DOHH2 (cell line): ENCODE measurements around the gene HOTAIR.

Experiments
- H3F3A ChIP-seq: fragments of 200-600 bp; sonication (generic), shearing (Covaris generic); 2 replicates; pipeline ENCODE4 v1.6.0; 2016; ENCODE audit warnings: antibody characterized with exemption, mild to moderate bottlenecking; ENCODE audit not compliant: control insufficient read depth, insufficient read depth
- H3K27ac ChIP-seq: fragments of 200-600 bp; sonication (generic); 2 replicates; pipeline ENCODE4 v1.5.1; 2014; ENCODE audit warnings: low read depth, mild to moderate bottlenecking, low read length, moderate library complexity
- H3K27me3 ChIP-seq: fragments of 200-600 bp; sonication (generic); 2 replicates; pipeline ENCODE4 v1.6.1; 2014; ENCODE audit warnings: mild to moderate bottlenecking, low read length, mixed read lengths; ENCODE audit not compliant: control insufficient read depth
- H3K36me3 ChIP-seq: fragments of 200-600 bp; sonication (generic); 2 replicates; pipeline ENCODE4 v1.6.1; 2014; ENCODE audit warnings: mild to moderate bottlenecking, low read length, moderate library complexity, mixed read lengths; ENCODE audit not compliant: control insufficient read depth
- H3K4me1 ChIP-seq: fragments of 200-600 bp; sonication (generic); 2 replicates; pipeline ENCODE4 v1.6.1; 2014; ENCODE audit warnings: mild to moderate bottlenecking, low read length, mixed read lengths; ENCODE audit not compliant: control insufficient read depth
- H3K4me2 ChIP-seq: fragments of 200-600 bp; sonication (generic); 2 replicates; pipeline ENCODE4 v1.6.0; 2014; ENCODE audit warnings: mild to moderate bottlenecking, low read length, moderate library complexity
- H3K4me3 ChIP-seq: fragments of 200-600 bp; sonication (generic); 2 replicates; pipeline ENCODE4 v1.5.1; 2014; ENCODE audit warnings: mild to moderate bottlenecking, low read length, mixed read lengths
- H3K79me2 ChIP-seq: fragments of 200-600 bp; sonication (generic); 2 replicates; pipeline ENCODE4 v1.6.1; 2014; ENCODE audit warnings: mild to moderate bottlenecking, low read length, mixed read lengths; ENCODE audit not compliant: control insufficient read depth
- H3K9me2 ChIP-seq: fragments of 200-600 bp; sonication (generic); replicated peaks from 2 replicates; pipeline ENCODE4 v1.6.1; 2014; ENCODE audit warnings: mild to moderate bottlenecking, low read length, mixed read lengths; ENCODE audit not compliant: control insufficient read depth
- H3K9me3 ChIP-seq: fragments of 200-600 bp; sonication (generic); 2 replicates; pipeline ENCODE4 v1.6.1; 2014; ENCODE audit warnings: antibody characterized with exemption, low read length, mixed read lengths; ENCODE audit not compliant: control insufficient read depth, insufficient read depth
- H4K20me1 ChIP-seq: fragments of 200-600 bp; sonication (generic); 2 replicates; pipeline ENCODE4 v1.6.0; 2014; ENCODE audit warnings: low read depth, mild to moderate bottlenecking, antibody characterized with exemption, low read length, moderate library complexity; ENCODE audit not compliant: control insufficient read depth, insufficient read depth
- EZH2phosphoT487 ChIP-seq: fragments of 200-600 bp; sonication (generic); IDR thresholded peaks from 2 replicates; pipeline ENCODE4 v1.6.1; 2017; ENCODE audit warnings: borderline replicate concordance, mild to moderate bottlenecking, antibody characterized with exemption, low read length, moderate library complexity, mixed read lengths
- TF ChIP-seq, protein P1 (sequence below): fragments of 200-600 bp; sonication (generic); IDR thresholded peaks from one replicate; pipeline ENCODE4 v1.5.1; 2014; ENCODE audit warnings: antibody characterized with exemption, mild to moderate bottlenecking, low read depth, low read length; ENCODE audit not compliant: poor library complexity, severe bottlenecking

HOTAIR gene

GRCh38 chr12:54000116-54001114 is 25.7 kb upstream of the HOTAIR start, which contains the start of gene HOXC9:
Gene HOXC9, plus strand, starts transcription at chr12:54000161. Its CDS starts 28 bp downstream, at chr12:54000189.
- H3K4me1 ChIP-seq: peaks cover 13% of the 10 kb centered on the region
- TF ChIP-seq, protein P1, sequence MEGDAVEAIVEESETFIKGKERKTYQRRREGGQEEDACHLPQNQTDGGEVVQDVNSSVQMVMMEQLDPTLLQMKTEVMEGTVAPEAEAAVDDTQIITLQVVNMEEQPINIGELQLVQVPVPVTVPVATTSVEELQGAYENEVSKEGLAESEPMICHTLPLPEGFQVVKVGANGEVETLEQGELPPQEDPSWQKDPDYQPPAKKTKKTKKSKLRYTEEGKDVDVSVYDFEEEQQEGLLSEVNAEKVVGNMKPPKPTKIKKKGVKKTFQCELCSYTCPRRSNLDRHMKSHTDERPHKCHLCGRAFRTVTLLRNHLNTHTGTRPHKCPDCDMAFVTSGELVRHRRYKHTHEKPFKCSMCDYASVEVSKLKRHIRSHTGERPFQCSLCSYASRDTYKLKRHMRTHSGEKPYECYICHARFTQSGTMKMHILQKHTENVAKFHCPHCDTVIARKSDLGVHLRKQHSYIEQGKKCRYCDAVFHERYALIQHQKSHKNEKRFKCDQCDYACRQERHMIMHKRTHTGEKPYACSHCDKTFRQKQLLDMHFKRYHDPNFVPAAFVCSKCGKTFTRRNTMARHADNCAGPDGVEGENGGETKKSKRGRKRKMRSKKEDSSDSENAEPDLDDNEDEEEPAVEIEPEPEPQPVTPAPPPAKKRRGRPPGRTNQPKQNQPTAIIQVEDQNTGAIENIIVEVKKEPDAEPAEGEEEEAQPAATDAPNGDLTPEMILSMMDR: no peak
- no peak for TF ChIP-seq EZH2phosphoT487
- H4K20me1 ChIP-seq: no peaks in the 10 kb centered on the region
- H3K27ac ChIP-seq: no peak within 1 kb of the TSS
- H3F3A ChIP-seq: no peaks in the 10 kb centered on the region
- H3K4me3 ChIP-seq: no peak within 1 kb of the TSS
- H3K79me2 ChIP-seq: no peaks in the 10 kb centered on the region
- H3K9me3 ChIP-seq: no peaks in the 10 kb centered on the region
- H3K4me2 ChIP-seq: no peak within 1 kb of the TSS
- H3K36me3 ChIP-seq: no peaks in the 10 kb centered on the region
- no peaks in the 10 kb centered on the region for H3K9me2 ChIP-seq
- peaks cover 78% of the 10 kb centered on the region for H3K27me3 ChIP-seq

GRCh38 chr12:53999559-54000115 is 24.9 kb upstream of the HOTAIR start:
- Histone ChIP-seq H3K4me2 (no peak overlapping the region), H4K20me1 (no peaks in the 10 kb centered on the region), H3K27me3 (peaks cover 78% of the 10 kb centered on the region), H3F3A (no peaks in the 10 kb centered on the region), H3K27ac (no peak overlapping the region), H3K36me3 (no peaks in the 10 kb centered on the region), H3K9me2 (no peaks in the 10 kb centered on the region), H3K4me1 (peaks cover 16% of the 10 kb centered on the region), H3K9me3 (no peaks in the 10 kb centered on the region), H3K79me2 (no peaks in the 10 kb centered on the region), H3K4me3 (no peak overlapping the region)
- TF ChIP-seq, protein P1: no peak
- TF ChIP-seq EZH2phosphoT487: no peak

DNA sequence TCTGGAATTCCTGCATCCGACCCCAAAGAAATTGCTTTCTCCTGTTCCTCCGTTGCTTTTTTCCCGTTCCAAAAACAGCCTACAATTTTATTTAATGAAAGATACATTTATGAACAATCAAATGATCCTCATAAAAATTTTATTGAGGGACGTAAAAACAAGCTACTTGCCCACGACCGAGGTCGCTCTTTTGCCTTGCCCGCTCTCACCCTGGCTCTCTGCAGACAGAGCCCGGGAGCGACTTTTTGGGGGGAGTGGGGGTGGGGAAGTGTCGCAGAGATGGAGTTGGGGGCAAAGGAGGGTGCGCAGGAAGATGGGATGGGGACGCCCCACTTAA is 24.1 kb upstream of the HOTAIR start:
- no peaks in the 10 kb centered on the region for H3K36me3 ChIP-seq
- H3K4me2 ChIP-seq: no peak overlapping the region
- H3F3A ChIP-seq: no peaks in the 10 kb centered on the region
- peaks cover 16% of the 10 kb centered on the region for H3K4me1 ChIP-seq
- no peaks in the 10 kb centered on the region for H4K20me1 ChIP-seq
- no peaks in the 10 kb centered on the region for H3K79me2 ChIP-seq
- H3K9me3 ChIP-seq: no peaks in the 10 kb centered on the region
- H3K9me2 ChIP-seq: no peaks in the 10 kb centered on the region
- TF ChIP-seq EZH2phosphoT487: 0 out of 2 replicates have a peak, but pooled peaks have one; percentile 36
- TF ChIP-seq, protein P1: no peak
- no peak overlapping the region for H3K27ac ChIP-seq
- no peak overlapping the region for H3K4me3 ChIP-seq
- H3K27me3 ChIP-seq: peaks cover 78% of the 10 kb centered on the region
